DLD1 (cell line): ENCODE results near the gene OR5AU1.

Source experiments
- in situ Hi-C: cut with HindIII; loops from 2 replicates; pipeline ENCODE4 v1.10.0; 2017; ENCODE audit warnings: low sequenced_read_pairs

Gene OR5AU1

DNA sequence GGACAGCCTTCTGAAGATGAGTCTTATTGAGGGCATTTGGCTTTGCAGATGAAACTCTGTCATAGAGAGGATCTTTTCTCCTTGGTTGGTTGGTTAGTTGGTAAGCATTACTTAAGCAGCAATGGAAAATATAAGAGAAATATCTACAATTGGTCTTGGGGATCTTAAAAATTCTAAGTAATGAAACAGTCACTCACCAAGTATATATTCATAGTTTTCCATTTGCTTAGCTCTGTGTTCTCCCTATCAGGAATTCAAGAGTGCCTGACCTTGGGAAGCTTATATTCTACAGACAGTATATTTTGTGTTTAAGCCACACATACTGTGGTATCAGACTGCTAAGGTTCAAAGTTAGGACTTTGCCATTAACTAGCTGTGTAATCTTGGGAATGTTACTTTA lies at the start of gene OR5AU1:
Gene OR5AU1 (minus strand): TSS at position 101 of the 400 bp plus-strand sequence. CDS start 191 bp downstream, outside the sequence.
- in situ Hi-C loops = no loop called here

DNA sequence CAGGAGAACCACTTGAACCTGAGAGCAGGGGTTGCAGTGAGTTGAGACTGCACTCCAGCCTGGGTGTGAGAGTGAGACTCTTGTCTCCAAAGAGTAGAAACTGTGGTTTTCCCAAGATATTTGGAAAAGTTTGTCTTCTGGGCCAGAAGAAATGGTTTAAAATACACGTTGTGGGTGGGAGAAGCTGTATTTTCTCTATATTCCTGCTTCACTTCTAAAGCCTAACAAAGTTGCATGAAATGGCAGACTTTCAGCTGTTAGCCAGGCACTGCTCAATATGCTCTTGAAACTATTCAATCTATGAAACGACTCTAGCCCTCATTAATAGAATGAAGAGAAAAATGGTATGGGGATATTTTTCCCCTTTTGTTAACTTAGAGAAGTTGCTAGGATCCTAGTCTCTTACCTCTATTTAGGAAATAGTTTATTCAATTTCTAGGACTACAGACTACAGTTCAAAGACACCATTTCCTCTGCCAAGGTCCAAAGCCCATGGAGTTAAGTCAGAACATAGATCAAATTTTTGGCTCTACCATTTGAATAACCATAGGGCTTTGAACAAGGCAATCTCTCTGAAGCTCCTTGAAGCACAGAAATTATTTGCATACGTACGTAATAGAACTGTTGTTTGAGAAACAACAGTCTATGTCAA lies 49.3 kb upstream of the OR5AU1 start:
- in situ Hi-C loops = no loop called here

DNA sequence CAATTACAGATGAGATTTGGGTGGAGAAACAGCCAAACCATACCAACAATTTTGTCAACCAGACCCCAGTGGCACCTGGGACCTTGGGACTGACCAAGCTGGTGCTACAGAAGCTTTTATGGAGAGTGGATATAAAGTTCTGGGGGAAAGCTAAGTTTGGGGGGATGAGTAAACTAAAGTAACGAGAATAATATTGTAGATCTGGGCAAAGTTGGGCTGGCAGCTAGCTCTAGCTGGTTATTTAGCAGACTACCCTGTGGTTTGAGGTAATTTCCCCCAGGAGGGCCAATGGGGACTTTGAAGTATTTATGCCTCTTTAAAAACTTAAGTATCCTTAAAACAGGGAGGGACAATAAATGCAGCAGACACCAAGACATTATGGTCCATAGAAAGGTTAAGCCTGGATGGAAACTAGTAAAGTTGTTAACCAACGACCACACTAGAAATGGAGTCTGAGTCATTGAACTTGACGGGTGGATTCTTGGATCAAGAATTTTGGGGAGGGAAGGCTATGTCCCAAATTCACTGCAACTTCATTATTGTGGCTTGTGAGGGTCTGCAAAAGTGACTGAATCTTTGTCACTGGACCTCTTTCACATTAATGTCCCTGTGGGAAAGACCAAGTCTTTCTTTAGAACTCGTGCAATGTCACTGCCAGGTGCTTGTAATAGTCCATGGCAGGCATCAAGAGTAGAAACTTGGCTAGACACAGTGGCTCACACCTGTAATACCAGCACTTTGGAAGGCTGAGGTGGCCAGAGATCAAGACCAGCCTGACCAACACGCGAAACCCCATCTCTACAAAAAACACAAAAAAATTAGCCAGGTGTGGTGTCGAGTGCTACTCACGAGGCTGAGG lies 48.5 kb upstream of the OR5AU1 start:
- in situ Hi-C loops = no loop called here

DNA sequence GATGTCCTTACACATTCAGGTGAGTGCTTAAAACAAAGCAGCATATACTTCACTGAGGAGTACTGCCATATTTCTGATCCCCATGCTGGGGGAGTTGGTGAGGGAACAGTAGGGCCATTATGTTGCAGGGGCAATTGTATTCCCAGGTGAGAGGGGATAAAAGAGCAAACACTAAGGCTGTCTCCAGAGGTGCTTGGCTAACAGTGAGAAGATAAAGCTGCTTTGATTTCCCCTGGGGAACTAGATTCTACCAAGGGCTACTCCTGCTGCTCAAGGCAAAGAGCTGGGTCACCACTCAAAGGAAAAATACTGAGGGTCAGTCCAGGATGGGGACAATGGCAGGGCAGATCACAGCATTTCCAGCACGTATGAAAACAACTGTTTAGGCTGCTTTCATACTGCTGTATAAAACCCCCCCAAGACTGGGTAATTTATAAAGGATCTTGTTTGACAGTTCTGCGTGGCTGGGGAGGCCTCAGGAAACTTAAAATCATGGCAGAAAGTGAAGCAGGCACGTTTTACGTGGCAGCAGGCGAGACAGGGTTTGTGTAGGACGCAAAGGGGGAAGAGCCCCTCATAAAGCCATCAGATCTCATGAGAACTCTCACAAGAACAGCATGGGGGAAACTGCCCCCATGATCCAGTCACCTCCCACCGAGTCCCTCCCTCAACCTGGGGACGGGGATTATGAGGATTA lies 47.8 kb upstream of the OR5AU1 start:
- in situ Hi-C loops = no loop called here

DNA sequence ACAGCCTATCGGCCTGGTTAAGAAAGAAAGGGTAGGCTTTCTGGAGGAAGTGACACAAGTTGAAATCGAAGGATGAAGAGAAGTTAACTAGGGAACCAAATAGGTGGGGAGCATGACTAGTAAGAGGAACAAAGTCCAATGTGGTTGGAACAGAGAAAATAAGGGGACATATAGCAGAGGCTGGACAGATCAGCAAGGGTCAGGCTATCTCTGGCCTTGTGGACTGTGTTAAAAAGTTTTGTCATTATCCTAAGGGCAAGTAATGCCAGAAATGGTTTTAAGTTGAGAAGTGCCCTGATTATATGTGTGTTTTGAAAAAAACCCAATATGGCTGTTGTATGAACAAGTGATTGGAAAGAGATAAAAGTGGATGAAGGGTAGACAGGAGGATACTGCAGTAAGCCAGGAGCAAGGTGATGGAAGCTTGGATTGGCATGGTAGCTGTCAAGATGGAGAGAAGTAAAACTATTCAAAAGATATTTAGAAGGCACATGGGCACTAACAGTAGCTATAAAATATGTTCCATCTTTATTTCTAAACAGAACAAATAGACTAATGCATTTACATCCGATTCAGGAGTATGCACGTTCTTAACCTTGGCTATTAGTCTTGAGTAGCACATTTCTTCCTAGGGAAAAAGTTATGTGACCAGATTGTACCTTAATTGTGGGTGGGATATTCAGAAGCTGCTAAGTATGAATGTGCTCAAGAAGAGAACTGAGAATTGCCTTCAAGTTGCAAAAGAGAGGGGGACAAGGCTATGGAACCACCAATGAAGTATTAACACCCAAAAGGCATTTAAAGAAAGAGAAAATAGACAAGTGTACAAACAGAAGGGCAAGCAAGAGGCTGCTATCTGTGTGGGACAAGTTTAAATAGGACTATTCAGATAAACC lies 46.8 kb upstream of the OR5AU1 start:
- in situ Hi-C loops = no loop called here

DNA sequence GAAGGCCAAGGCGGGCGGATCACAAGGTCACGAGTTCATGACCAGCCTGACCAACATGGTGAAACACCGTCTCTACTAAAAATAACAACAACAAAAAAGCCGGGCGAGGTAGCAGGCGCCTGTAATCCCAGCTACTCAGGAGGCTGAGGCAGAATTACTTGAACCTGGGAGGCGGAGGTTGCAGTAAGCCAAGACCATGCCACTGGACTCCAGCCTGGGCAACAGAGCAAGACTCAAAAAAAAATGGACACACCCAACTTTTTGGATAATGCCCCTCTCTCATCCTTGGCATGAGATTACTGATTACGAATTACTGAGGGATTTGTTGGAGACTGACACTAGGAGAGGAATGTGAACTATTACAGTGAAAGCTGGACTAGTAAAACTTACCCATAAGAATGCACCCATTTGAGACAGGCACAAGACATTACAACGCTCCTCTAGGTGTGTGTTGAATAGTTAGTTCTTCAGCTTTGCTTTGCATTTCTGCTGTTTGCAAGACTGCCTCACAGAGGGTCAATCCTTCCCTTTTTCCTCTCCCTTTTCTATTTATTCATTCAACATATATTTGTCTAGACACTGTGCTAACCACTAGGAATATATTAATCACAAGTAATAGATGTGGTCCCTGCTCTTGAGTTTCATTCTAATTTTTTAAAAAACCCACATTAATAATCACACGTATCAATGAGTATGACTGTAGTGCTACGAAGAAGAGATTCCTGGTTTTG lies 46.0 kb upstream of the OR5AU1 start:
- in situ Hi-C loops = no loop called here

DNA sequence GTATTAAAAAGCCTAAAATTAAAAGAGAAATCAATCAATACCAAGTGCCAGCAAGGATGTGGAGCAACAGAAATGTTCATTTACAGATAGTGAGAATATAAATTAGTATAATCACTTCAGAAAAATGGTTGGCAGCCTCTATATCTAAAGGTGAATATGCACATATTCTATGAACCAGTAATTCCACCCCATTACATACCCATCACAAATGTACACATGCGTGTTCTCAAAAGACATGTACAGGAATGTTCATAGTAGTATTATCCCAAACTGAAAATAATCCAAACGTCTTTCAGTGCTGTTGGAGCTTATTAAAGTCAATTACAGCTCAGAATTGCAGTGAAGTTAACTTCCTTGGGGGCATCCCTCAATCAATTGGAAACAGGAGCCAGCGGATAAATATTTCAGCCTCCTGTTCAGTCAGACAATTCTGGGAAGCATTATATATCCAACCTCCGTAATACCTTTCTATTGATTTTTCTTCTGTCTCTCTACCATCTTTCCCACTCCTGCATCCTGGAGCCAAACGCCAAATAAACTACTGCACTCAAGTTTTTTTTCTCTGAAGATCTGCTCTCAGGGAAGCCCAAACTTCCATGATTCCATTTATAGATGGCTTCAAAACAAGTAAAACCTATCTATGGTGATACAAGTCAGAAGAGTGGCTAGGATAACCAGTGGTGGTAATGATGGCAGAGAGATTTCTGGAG lies 45.0 kb upstream of the OR5AU1 start:
- in situ Hi-C loops = no loop called here

DNA sequence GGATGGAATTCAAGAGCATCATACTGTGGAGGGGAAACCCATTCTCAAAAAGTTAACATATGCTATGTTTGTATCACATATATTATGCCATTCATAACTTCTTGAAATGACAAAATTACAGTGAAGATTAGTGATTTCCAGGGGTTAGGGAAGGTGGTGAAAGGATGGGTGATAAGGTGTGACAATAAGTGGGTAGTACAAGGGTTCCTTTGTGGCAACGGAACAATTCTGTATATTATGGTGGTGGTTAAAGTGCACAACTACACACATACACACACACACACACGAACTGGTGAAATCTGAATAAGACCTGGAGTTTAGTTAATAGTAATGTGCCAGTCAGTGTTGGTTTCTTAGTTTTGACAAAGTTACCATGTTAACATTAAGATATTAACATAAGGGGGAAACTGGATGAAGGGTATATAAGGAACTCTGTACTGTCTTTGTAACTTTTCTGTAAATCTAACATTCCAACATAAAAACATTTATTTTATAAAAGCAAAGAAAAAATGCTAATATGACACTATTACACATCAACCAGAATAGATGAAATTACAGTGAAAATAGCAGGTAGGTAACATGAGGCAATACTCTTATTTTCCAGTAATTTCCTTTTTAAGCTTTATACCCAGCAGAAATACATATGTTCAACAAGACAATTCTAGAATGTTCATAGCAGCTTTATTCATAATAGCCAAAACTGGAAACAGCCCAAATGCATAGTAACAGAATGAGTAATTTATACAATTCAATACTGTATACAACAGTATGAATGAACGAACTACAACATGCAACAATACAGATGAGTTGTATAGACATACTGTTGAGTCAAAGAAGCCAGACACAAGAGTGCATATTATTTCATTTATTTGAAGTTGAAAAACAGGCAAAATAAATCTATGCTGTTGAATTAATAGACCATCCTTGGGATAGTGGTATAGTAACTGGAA lies 44.0 kb upstream of the OR5AU1 start:
- in situ Hi-C loops = no loop called here

DNA sequence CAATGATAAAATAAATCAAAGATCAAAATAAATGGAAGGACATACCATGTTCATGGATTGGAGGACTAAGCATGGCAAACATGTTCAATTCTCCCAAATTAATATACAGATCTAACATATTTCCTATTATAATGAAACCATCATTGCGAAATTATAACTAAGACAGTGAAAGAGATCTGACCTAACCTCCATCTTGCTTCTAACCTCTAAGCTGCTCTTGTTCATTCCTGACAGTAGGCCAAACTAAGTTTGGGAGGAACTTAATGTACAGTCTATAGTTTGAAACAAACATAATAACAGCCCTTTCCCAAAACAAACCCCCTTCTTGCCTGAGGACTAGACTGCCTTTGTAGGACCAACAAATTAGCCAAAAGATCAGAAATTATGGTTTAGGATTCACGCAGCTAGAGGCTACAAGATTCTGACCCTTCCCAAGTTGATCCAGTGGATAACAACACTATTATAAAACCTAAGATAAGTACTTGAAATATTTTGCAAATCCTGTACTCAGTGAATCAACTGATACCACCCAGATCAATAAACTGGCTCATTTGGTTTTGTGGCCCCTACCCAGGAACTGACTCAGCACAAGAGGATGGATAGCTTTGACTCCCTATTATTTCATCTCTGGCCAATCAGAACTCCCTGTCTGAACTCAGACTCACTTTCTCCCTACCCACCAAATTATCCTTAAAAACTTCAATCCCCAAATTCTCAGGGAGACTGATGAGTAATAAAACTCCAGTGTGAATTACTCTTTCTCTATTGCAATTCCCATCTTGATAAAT lies 41.7 kb upstream of the OR5AU1 start:
- in situ Hi-C loops = no loop called here

DNA sequence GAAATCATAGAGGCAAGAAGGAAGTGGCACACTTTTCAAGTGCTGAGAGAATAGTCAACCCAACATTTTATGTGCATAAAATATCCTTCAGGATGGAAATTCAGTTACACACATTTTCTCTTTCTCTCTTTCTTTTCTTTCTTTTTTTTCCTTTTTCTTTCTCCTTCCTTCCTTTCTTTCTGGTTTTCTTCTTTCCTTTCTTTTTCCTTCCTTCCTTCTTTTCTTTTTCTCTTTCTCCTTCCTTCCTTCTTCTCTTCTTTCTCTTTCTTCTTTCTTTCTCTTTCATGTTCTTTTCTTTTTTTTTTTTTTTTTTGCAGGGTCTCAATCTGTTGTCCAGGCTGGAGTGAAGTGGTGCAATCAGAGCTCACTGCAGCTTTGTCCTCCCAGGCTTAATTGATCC lies 38.7 kb upstream of the OR5AU1 start:
- in situ Hi-C loops = no loop called here

DNA sequence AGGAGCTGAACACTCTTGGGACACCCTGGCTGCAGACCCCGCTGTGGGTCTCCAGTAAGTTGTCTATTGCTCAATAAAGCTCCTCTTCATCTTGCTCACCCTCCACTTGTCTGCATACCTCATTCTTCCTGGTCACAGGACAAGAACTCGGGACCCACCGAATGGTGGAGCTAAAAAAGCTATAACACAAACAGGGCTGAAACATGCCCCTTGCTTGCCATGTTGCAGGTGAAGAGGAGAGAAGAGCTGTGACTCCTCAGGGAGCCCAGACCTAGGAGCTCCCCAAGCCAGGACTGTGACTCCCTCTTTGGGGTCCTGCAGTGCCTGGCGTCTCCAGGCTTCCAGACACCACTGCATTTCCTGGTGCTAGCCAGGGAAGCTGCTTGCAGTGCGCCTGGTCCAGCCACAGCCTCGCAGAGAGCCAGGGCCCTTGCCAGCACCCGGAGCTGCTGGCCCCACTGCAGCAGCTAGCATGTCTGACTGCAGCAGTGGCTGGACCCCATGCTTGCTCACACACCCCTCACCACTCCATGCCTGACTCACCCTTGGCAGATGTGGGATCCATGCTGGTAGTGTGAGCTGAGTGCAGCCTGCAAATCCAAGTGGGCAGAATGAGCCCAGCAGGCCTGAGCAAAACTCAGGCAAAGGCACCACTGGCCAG lies 37.1 kb upstream of the OR5AU1 start:
- in situ Hi-C loops = no loop called here

DNA sequence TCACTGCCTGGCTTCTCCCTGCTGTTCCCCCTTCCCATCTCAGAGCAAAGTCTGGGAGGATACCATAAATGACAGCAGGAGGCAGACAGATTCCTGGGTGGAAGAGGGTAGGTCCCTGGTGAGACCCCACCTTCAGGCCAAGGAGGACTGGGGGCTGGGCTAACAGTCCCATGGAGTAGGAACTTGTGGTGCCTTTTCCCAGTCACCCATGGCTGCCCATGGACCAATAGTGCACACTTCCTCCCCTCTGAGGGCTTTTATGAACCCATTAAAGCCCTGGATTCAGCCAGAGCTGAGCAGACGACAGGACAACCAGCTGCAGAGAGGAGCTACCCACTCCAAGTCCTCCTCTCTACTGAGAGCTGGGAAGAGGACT lies 36.6 kb upstream of the OR5AU1 start:
- in situ Hi-C loops = no loop called here

DNA sequence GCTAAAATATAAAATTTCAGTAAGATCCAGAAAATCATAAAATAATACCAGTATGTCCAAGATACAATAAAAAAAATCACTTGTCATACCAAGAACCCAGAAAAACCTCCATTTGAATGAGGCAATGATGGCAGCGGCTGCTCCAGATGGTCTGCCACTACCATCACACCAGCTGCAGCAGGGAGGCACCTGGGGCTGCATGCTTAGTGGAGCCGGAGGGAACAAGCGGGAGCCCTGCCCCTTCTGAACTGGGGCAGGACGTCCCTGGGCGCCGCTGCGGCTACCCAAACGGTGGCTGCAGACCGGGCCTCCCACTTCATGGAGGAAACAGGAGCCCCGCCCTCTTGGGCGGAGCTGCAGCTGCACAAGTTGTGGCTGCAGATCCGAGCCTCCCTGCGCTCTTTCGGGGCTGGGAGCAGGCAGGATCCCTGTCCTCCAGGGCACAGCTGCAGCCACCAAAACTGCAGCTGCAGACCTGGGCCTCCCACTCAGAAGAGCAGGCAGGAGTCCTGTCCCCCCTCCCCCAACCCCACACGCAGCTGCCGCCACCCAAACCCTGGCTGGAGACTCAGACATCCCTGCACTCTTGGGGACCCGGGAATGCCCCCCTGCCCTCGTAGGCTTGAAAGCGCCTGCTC lies 36.1 kb upstream of the OR5AU1 start:
- in situ Hi-C loops = no loop called here

DNA sequence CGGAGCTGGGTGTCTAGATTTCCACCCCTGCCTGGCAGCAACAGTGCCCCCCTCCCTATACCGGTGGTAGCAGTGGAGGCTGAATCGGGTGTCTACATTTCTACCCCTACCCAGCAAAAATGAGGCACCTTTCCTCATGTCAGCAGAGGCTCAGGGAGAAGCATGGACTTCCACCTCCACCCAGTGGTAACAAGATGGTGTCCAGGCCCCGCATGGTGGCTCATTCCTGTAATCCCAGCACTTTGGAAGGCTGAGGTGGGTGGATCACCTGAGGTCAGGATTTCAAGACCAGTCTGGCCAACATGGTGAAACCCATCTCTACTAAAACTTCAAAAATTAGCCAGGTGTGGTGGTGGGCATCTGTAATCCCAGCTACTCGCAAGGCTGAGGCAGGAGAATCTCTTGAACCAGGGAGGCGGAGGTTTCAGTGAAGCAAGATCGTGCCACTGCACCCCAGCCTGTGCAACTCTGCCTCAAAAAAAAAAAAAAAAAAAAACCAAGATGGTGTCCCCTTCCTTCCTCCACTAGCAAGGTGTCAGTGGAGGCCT lies 35.5 kb upstream of the OR5AU1 start:
- in situ Hi-C loops = no loop called here

DNA sequence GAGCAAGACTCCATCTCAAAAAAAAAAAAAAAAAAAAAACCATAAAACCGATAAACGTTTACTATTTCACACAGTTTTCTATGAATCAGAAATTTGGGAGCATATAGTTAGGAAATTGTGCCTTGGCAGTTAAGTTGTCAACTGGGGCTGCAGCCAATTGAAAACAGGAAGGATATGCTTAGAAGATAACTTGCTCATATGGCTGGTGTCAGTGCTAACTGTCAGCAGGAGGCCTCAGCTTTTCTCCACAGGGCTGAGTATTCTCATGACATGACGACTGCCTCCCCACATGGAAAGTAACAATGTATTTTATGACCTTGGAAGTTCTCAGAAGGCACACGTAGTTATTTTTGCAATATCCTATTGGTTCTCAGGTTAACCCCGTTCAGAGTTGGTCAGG lies 29.6 kb upstream of the OR5AU1 start:
- in situ Hi-C loops = no loop called here

DNA sequence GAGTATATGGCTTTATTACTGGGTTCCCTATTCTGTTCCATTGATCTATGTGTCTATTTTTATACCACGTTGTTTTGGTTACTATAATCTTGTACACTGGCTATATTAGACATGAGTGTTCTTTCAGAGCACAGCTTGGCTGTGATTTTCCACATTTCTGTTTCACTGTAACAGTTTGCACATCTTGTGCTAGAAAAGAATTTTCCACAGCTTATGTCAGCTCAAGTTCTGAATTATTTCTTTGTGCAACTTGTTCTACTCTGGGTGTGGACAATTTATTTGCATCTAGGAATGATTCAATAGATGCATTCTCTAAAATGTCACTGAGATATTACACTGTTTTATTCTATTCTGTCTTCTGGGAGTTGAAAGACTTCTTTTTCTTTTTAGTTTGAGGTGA lies 28.4 kb upstream of the OR5AU1 start:
- in situ Hi-C loops = no loop called here
